Right ventricle myocardium superior (tissue), 1 donor: ENCODE results near the gene ETNK2. TPM values are rescaled to one million over a fixed set of nuclear protein-coding genes. Genes with fewer than 3 reads are reported as not detected.

Experiments
- ATAC-seq: fragments of 200-7000 bp; cut with Tn5 transposase; one replicate; pipeline ENCODE4 v1.9.1; 2020; ENCODE audit warnings: mild to moderate bottlenecking; ENCODE audit not compliant: poor library complexity
- DNase-seq: peaks from one replicate; pipeline ENCODE4 v3.0.0-alpha.2; 2020
- intact Hi-C: fragments of 100-400 bp; cut with DNase I; formaldehyde crosslinking; loops from one replicate; pipeline ENCODE4 v1.11.2; 2022
- total RNA-seq: library from RNA; stranded (reverse); fragmentation: NEBNext Ultra II Directional; extraction: Animal tissue kit (Norgen Biotek cat#: 25700); gene quantifications from one replicate; pipeline ENCODE4 v1.2.1, GENCODE V29; 2021
- donor health status: DM: no; HTN: yes; CAD: no; lungs with severe emphysema.

ETNK2 gene
- total RNA-seq, 1 donor from 2014 or later = 5.2 TPM

DNA sequence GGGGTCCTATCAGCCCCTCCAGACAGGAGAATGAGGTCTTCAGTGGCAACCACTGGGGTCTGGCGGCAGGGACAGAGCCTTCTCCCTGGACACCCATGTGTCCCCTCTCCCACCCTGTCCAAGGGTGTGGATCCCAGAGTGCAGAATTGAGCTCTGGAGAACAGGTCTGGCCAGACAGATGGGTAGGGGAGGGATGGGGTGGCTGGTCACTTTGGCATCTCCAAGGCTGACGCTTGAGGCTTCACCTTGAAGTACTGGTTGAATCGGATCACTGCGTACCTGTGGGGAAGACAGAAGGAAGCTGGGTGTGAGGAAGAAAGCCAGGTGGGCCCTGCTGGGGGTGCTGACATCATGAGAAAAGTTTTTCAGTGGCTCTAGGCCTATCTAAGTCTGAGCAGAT lies 19.9 kb downstream of the ETNK2 start:
- ATAC-seq (no peak), DNase-seq (no peak)
- intact Hi-C loops = no loop called here

DNA sequence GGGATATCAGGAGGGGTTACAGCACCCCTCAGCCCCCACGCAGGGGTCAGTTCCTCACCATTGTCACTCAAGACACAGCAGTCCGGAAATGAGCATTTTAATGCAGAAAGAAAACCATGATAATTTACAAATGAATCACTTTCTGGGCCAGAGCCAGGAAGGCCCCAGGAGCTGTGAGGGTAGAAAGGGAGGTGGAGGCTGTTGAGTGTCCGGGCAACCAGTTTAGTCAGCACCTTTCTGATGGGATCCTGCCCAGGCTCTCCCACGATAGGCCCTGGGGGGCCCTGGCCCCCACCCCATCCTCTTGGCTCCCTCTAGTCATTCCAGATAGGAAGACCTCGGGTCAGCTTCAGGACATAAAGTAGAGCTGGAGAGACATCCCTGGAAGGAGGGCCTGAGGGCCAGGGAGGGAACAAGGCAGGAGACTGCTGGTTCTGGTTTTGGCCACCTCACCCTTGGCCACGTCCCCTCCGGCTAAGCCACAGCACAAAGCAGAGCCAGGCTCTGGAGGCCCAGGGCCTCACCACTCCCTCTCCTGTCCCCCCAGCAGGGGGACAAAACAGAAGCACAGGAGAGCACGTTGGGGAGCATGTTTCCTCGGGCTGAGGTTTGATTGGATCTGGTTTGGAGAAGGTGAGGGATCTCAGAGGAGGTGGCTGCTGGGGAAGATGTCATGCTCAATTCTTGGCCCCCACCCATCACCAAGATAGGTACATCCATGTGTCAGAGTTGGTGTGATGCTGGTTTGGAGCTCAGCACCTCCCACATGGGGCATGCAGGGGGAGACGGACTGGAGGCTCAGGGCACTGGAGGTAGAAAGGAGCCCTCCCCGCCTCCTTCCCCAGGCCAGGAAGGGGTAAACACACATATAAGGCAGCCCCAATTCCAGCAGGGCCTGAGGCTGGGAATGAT lies 20.6 kb downstream of the ETNK2 start:
- ATAC-seq = no peak
- DNase-seq = no peak
- intact Hi-C loops = no loop called here

DNA sequence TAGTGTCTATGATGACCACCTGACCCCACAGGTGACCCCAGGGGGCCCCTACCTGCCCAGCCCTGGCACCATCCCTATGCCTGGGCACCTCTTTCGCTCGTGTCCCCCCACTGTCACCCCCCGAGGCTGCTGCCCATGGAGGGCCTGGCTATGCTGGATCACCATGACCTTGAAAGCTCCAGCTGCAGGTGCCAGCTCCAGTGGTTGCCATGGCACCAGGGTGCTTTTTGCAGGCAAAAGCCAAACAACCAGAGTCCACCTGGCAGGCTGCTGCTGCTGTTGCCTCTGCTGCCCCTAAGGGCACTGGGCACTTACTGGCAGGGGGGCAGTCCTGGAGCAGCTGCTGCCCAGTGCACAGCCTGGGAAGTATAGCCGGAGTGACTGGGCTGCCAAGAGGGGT lies 21.7 kb downstream of the ETNK2 start:
- no peak for ATAC-seq
- no peak for DNase-seq
- intact Hi-C loops = no loop called here

- intact Hi-C loops = loop anchor here (2.0 to 5.0 kb wide), 2 partner anchors 52 to 258 kb away; no protein-coding TSS in a partner anchor
- ATAC-seq = peak; percentile 90
- peak; percentile 83 for DNase-seq
Observed at GRCh38 chr1:204128964-204129896, 22.6 kb downstream of the ETNK2 start.

DNA sequence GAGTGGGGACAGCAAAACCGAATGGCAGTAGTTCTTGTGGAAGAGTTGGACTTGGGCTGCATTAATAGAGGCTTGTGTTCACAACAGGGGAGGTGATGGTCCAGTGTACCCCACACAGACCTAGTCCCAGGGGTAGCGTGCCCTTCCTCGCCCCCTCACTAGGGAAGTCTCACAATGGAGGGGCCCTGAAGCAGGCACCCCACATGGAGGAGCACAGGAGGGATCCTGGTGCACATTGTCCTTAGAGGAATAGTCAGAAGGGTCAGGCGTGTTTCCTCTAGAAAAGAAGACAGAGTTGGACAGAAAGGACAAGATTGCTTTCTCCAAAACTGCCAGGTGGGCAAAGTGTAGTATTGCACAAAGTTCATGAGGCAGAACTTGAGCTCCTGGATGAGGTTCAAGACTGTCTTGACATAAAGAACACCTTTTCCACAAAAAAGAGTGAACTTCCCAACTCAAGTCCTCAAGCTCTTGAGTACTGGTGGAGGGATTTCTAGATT lies 23.3 kb downstream of the ETNK2 start:
- intact Hi-C loops = loop anchor here (2.0 to 5.0 kb wide), 2 partner anchors 51 to 258 kb away; no protein-coding TSS in a partner anchor
- ATAC-seq (no peak), DNase-seq (no peak)

GRCh38 chr1:204127597-204128242 lies 24.1 kb downstream of the ETNK2 start:
- ATAC-seq (peak; percentile 67), DNase-seq (peak; percentile 58)
- intact Hi-C loops = loop anchor here (2.0 to 5.0 kb wide), 2 partner anchors 50 to 257 kb away; no protein-coding TSS in a partner anchor

GRCh38 chr1:204126956-204127355 lies 24.9 kb downstream of the ETNK2 start:
- intact Hi-C loops = loop anchor here (5.0 kb wide), 1 partner anchor 50 kb away; no protein-coding TSS in a partner anchor
- ATAC-seq = no peak
- DNase-seq = no peak

DNA sequence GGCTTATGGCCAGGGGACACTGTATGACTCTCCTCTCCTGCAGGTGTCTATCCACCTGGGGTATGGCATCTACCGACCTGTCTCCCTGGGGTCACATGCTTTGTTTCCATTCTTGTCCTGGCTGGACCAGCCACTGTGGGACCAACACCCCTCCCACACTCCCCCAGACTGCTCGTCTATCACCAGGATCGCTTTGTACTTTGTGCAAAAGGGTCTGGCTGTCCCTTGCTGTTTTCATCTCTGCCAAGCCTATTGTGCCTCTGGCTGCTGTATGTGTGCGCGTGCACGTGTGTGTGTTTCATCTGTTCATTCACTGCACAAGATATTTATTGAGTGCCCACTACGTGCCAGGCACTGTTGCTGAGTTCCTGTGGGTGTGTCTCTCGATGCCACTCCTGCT lies 25.5 kb downstream of the ETNK2 start:
- ATAC-seq (no peak), DNase-seq (no peak)
- intact Hi-C loops = loop anchor here (5.0 kb wide), 1 partner anchor 49 kb away; no protein-coding TSS in a partner anchor

DNA sequence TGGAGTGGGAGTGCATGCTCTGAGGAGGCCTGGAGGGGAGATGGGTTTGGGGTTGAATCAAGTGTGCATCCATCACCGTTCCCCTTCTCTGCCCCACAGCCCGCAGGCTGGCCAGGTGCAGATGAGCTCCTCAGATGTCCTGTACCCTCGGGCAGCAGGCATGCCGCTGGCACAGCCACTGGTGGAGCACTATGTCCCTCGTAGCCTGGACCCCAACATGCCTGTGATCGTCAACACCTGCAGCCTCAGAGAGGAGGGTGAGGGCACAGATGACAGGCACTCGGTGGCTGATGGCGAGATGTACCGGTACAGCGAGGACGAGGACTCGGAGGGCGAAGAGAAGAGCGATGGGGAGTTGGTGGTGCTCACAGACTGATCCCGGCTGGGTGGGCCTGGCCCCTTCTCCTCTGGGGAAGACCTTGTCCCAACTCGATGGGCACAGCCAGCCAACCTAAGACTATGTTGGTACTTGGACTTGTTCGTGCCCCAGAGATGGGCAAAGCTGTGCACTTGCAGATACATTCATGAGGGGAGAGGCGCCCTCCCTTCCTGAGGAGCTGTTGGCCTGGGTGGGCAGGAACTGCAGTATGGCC lies 26.0 kb downstream of the ETNK2 start:
- DNase-seq (no peak), ATAC-seq (no peak)
- intact Hi-C loops = loop anchor here (5.0 kb wide), 1 partner anchor 49 kb away; no protein-coding TSS in a partner anchor

- ATAC-seq (no peak), DNase-seq (no peak)
- intact Hi-C loops = loop anchor here (5.0 kb wide), 1 partner anchor 47 kb away; no protein-coding TSS in a partner anchor
Observed at GRCh38 chr1:204124639-204125038, 27.2 kb downstream of the ETNK2 start.

DNA sequence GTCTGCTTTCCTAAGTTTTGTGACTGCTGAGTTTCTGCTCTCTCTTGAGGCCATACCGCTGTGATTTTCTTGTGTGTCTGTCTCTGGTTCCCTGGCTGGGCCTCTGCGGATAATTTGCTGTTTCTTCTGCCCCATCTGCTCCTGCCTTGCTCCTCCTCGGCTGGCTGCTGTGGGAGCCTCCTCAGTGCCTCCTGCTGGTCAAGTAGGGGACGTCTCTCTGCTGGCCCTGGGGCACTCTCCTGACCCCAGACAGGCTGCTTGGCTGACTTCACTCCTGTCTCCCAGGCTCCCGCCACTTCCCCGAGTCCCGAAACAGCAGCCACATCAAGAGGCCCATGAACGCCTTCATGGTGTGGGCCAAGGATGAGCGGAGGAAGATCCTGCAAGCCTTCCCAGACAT lies 28.5 kb downstream of the ETNK2 start:
- intact Hi-C loops = no loop called here
- ATAC-seq (no peak), DNase-seq (no peak)

DNA sequence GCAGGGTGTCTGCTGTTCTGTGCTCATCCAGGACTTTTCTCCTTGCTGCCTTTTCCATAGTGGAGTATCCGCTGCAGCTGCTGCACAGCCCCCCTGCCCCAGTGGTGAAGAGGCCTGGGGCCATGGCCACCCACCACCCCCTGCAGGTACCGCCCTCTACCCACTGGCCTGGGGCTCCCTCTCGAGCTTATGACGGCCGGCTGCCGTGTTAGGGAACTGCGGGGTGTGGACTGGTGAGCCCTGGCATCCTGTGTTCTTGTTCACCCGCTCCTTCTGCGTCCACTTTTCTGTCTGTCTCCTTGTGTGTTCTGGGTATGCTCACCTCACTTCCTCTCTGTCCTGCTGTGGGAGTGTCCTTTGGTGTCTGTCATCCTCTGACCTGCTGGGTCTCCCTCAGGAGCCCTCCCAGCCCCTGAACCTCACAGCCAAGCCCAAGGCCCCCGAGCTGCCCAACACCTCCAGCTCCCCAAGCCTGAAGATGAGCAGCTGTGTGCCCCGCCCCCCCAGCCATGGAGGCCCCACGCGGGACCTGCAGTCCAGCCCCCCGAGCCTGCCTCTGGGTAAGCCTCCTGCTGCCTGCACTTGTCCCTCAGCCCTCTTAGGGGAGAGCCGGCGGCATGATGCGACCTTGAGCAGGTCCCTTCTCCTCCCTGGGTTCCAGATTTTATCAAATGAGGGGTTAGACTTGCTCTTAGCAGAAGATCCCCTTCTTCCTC lies 29.8 kb downstream of the ETNK2 start:
- intact Hi-C loops = no loop called here
- DNase-seq = no peak

DNA sequence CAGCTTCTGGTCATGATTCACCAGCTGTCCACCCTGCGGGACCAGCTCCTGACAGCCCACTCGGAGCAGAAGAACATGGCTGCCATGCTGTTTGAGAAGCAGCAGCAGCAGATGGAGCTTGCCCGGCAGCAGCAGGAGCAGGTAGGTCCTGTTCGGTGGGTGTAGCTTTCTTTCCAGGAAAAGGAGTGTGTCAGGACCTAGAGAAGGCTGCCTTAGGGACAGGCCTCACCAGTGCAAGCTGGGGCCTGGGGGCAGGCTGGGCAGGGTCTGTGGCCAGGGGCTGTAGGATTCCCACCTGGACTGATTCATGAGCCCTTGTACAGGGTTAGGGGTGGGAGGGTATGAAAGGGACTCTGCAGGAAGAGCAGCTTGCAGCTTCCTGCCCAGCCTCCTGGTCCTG lies 35.3 kb downstream of the ETNK2 start:
- ATAC-seq = no peak
- intact Hi-C loops = no loop called here
- no peak for DNase-seq

More for the DNA sequence above, 29.8 kb downstream of the ETNK2 start:
- no peak for ATAC-seq

DNA sequence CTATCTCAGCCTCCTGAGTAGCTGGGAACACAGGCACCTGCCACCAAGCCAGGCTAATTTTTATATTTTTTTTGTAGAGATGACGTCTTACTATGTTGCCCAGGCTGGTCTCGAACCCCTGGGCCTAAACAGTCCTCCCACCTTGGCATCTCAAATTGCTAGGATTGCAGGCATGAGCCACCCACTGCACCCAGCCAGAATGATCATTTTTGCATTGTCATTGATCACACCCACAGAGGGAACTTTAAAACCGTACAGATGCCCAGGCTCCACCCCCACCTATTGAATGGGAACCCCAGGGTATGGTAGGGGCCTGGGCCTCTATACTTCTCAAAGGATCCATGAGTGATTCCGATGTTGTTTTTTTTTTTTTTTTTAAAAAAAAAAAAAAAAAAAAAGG lies 36.7 kb downstream of the ETNK2 start:
- ATAC-seq (no peak), DNase-seq (no peak)
- intact Hi-C loops = no loop called here

DNA sequence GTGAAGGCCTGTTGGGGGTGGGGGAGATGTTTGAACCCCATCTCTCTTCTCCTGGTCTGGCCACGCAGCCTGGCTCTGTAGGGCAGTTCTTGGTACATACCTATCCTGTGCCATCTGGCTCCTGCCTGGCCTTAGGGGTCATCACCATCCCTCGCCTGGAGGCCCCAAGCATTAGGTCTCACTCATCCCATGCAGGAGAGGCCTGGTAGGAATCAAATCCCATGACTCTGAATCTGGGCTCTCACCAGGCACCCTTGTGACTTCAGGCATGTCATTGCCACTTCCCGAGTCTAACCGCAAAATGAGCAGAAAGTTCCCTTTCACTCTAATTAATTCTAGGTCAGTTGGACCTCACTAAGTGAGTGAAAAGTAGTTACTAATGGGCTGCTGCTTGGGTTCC lies 37.2 kb downstream of the ETNK2 start:
- ATAC-seq (no peak), DNase-seq (no peak)
- intact Hi-C loops = no loop called here

DNA sequence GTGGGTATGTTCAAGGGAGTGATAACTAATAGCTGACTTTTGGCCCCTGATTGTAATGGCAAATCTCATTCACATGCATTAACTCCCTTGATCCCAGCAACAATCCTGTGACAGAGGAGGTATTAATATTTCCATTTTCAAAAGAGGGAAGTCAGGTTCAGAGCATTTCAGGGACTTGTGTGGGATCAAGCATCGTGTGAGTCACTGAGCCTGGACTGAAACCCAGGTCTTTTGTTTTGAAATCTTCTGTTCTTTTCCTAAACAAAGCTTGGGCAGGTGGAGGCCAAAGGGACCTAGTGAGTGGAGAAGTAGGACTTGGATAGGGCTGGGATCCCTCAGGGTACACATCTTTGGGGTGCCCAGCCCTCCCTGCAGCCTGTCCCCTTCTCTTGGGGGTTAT lies 37.9 kb downstream of the ETNK2 start:
- intact Hi-C loops = no loop called here
- DNase-seq (no peak), ATAC-seq (no peak)

DNA sequence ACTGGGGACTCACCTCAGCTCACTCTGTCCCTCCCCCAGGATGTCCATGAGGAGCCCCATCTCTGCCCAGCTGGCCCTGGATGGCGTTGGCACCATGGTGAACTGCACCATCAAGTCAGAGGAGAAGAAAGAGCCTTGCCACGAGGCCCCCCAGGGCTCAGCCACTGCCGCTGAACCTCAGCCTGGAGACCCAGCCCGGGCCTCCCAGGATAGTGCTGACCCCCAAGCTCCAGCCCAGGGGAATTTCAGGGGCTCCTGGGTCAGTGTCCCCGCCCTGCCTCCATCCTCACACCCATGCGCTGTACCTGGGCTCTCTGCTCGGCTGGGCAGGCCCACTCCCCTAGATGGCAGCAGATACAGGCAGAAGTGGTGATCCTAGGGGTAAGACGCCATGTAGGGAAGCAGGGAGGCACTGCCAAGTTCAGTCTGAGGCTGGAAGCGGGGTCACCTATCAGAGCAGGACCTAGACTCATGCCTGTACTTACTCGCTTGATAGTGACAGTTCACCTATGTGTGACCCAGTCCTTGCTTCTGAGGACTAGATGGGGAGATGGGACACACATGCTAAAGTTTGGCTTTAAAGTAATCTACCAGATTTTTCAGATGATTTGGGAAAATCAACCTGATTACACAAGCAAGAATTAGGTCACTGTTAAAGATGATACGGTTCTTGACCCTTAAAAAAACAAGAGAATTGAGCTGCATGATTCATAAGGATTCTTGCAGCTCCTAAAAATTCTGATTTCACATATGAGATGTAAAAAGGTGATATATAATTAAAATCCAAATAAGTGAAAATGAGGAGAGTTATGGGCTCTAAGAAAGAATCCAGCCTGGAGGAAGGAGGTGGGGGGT lies 38.7 kb downstream of the ETNK2 start:
- ATAC-seq = no peak
- intact Hi-C loops = no loop called here
- DNase-seq = no peak
